Astrocyte of the spinal cord (primary cell): ENCODE measurements around the gene C12orf56.
"Not testable (repeated sequence)": the region's sequence is repeated elsewhere in the genome, so short reads cannot be mapped to it uniquely, and the experiment has no call there.

Experiments used
- DNase-seq: peaks from one replicate; pipeline ENCODE4 v3.0.0; 2011; ENCODE audit warnings: low read depth, low spot score
- H3K4me3 ChIP-seq: 2 replicates; pipeline ENCODE4 v1.5.1; 2011; ENCODE audit warnings: low read depth, mild to moderate bottlenecking, low read length, moderate library complexity
- CTCF ChIP-seq: IDR thresholded peaks from 2 replicates; pipeline ENCODE4 v1.5.1; 2012; ENCODE audit warnings: low read depth, mild to moderate bottlenecking, low read length, inconsistent platforms
- in situ Hi-C: cut with HindIII; loops from 2 replicates; pipeline ENCODE4 v1.10.0; 2017; ENCODE audit warnings: low sequenced_read_pairs

C12orf56 gene

GRCh38 chr12:64225626-64226025, 164.9 kb downstream of the C12orf56 start:
- no peak for DNase-seq
- no peak overlapping the region for H3K4me3 ChIP-seq
- in situ Hi-C loops, result no loop called here
- TF ChIP-seq CTCF, result no peak

GRCh38 chr12:64222009-64222765, 168.4 kb downstream of the C12orf56 start, which contains the start of gene KICS2:
Gene KICS2 (minus strand): TSS chr12:64222296. CDS start chr12:64222237, 59 bp downstream.
- peak within 1 kb of the TSS; percentile 89 for H3K4me3 ChIP-seq
- no peak for TF ChIP-seq CTCF
- in situ Hi-C loops, result no loop called here
- DNase-seq, result peak; percentile 96

GRCh38 chr12:64221651-64222008, 168.9 kb downstream of the C12orf56 start:
- in situ Hi-C loops, result no loop called here
- TF ChIP-seq CTCF, result no peak
- H3K4me3 ChIP-seq, result peak overlapping the region; percentile 89
- DNase-seq, result peak; percentile 78

- in situ Hi-C loops, result no loop called here
- DNase-seq, result no peak
- H3K4me3 ChIP-seq, result no peak overlapping the region
- TF ChIP-seq CTCF, result no peak
Measured at GRCh38 chr12:64220046-64220445, 170.5 kb downstream of the C12orf56 start.

GRCh38 chr12:64219145-64219544, 171.4 kb downstream of the C12orf56 start:
- TF ChIP-seq CTCF, result no peak
- in situ Hi-C loops, result no loop called here
- no peak for DNase-seq
- H3K4me3 ChIP-seq, result no peak overlapping the region

GRCh38 chr12:64218597-64218996, 172.0 kb downstream of the C12orf56 start:
- no peak overlapping the region for H3K4me3 ChIP-seq
- DNase-seq, result no peak
- TF ChIP-seq CTCF, result no peak
- in situ Hi-C loops, result no loop called here

- H3K4me3 ChIP-seq, in situ Hi-C loops, DNase-seq: not testable (repeated sequence)
Measured at GRCh38 chr12:64217643-64218042, 172.9 kb downstream of the C12orf56 start.
